HG02588 (cell line): ENCODE data around the gene ATRIP.
A peak's percentile ranks its signal among the peaks of the same experiment; 100 is the strongest.
"Not testable (repeated sequence)": the region's sequence is repeated elsewhere in the genome, so short reads cannot be mapped to it uniquely, and the experiment has no call there.

Source experiments
- ATAC-seq: cut with Tn5 transposase; IDR thresholded peaks from one replicate; pipeline ENCODE4 v1.9.1; 2021; ENCODE audit warnings: mild to moderate bottlenecking, moderate library complexity; ENCODE audit not compliant: unreplicated experiment

Gene ATRIP

GRCh38 chr3:48446425-48447193 lies at the start of gene ATRIP:
ATRIP (plus strand) TSS chr3:48446737; CDS start chr3:48446846, 109 bp downstream.
- peak; percentile 82 for ATAC-seq

DNA sequence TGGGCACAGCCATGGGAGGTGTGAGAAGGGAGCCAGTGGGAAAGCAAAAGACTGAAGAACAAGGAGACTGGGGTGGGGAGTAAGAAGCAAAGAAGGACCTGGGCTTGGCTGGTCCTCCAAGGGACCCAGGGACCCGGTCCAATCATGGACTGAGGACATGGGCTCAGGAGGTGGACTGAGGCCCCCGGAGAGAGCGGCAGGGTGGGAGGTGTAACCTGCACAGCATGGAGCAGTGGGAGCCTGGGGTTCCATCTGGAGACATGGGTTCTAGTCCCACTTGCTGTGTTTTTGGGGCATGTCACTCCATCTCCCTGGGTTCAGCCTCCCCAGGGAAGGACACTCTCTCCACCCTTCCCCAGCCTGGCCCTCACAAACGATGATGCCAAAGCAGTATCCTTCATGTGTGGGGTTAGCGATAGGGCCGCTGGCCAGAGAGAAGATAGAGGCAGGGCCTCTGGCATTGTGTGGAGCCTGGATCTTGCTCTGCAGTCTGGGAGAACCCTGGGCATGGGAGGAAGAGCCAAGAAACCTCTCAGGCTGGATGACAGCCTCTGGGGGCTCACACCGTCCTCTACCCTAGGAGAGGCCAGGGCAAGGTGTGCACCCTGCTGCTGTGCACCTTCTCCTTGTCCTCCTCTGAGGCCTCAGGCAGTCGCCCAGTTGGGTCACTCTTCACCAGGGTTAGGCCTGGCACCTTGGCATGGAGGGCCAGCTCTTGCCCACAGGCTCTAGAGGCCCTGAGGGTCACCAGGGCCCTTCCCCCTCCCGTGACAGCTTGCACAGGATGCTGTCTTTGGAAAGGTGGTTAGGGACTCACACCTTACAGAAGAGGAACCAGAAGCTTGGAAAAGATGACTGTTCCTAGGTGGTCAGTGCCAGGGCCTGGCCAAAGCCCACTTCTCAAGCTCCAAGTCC lies 48.5 kb upstream of the ATRIP start:
- no peak for ATAC-seq

DNA sequence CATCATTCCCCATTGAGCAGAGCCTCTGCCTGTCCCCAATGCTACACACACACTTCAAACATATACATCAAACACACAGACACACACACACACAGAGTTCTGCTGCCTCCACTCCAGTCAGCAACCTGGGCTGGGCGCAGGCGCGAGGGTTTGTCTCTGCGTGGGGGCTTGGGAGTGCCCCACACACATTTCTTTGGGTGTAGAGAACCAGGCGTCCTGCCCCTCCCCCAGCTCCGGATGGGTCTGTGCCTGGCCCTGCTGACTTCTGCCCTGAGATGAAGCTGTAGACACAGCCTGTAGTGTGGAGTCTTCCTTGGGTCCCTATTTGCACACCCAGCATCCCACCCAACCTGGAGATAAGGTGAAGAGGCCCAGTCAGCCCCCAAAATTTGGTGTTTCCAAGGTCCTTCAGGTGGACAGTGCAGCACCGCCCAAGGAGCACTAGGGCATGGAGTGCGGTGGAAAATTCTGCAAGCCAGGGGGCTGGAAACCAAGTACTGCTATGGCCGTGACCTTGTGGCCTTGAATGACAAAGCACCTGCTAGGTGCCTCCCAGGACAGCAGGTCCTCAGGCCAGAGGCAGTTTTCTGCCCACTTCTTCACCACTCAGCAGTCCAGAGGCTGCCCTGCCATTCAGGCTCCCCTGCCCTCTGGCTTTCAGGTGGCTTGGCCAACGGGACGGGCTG lies 47.7 kb upstream of the ATRIP start:
- ATAC-seq: no peak

- no peak for ATAC-seq
Measured at GRCh38 chr3:48399387-48400172, 47.0 kb upstream of the ATRIP start.

DNA sequence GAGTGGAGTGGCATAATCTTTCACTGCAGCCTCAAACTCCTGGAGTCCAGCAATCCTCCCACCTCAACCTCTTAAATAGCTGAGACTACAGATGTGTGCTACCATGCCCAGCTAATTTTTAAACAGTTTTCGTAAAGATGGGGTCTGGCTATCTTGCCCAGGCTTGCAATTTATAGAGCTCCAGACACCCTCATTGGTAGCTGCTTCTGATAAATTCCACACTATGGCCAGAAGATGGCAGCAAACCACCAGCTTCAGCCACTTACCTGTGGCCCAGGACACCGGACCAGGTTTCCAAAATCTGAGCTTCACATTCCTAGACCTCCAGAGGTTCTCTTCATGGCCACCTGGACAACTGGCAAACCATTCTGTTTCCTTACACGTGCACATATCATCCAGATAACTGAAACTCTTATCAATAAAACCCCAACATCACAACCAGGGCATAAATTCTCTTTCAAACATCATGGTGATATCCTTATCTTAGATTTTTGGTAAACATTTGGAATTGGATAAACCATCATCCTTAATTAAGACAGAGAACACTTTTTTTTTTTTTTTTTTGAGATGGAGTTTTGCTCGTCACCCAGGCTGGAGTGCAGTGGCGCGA lies 45.6 kb upstream of the ATRIP start:
- no peak for ATAC-seq

DNA sequence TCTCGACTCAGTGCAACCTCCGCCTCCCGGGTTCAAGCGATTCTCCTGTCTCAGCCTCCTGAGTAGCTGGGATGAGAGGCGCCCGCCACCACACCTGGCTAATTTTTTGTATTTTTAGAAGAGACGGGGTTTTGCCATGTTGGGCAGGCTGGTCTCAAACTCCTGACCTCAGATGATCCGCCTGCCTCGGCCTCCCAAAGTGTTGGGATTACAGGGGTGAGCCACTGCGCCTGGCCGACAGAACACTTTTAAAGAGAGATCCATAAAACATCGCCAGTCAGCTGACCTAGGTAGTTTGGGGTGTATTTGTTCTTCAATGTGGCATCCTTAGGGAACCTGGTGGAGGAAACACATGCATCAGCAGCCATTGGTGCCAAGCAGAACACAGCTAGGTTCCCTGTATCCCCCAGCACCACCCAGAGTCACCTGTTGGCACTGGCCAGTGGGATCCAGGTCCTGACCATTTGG lies 45.1 kb upstream of the ATRIP start:
- ATAC-seq: not testable (repeated sequence)

- ATAC-seq: no peak
Measured at GRCh38 chr3:48402281-48402732, 44.2 kb upstream of the ATRIP start.

DNA sequence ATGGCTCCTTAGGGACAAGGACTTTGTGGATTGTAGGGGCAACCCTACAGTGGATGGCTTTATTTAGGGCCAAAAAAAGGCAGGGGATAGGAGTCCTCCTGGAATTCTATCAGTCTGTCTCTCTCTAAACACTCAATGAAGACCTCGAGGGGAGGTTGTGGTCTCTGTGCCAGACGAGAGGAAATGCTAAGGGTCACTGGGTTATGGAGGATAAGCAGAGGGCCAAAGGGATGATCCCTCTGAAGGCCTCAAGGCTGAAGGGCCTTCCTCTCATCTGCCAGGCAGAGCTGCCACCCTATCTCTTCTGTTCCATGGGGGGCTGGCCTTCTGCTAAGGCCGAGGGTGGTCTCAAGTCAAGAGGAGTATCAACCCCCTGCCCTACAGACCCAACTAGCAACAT lies 43.6 kb upstream of the ATRIP start:
- ATAC-seq: no peak

- ATAC-seq: no peak
Measured at GRCh38 chr3:48403533-48404439, 42.8 kb upstream of the ATRIP start.

DNA sequence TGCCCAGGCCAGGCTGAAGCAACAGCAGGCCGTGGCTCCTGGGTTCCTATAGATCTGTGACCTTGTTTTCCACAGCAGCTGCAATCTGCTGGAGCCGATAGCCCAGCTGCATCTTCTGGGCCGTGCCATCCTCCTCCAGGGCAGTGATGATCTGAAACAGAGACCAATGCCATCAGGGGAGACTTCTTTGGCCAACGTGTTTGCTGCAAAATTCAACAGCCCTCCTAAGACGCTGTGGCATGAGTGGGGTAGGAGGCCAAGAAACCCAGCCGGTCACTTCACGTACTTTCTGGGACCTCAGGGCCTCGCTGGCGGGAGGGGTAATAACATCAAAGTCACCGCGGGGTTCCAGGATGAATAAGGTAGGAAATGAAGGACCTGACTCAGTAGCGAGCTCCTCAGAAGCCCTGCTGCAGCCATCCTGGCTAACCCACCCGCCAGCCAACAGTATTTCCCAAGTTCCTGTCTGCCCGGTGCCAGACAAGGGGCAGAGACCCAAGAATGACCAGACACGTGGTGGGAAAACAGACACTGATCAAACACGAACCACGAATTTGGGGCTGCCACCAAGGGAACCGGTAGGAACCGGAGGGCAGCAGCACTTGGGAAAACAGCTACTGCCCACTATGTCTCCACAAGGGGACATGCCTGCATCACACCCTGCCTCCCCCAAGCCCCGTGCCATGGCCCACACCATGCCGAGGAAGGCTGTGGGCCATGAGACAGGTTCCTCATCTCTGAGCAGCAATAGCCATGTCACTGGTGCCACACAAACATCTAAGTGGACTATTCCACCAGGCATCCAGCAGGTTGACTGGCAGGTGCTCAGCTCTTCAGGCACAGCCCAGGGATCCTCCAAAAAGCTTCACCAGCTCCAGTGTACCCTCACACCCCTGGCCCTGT lies 41.8 kb upstream of the ATRIP start:
- no peak for ATAC-seq

DNA sequence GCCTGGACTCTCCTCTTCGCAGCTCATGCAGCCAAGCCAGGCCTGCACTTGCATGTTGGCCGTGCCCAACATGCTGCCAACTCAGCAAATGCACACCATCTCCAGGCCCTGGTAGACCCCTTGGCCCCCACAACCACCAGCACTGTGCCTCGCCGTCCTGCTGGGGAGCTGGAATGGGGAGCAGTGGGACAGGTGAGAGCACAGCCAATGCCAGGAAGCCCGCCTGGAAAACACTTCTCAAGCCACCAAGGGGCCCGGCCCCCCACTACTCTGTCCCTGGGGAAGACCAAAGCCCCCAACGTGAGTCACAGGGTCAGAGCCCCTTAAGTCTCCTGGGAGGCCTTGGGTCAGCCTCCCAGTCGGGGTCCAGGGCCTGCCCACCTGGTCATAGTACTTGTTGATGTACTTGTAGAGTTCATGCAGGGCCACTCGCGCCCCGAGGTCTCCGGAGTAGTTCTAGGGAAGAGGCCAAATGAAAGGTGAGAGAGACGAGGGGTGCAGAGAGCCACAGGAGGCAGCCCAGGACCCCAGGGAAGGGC lies 41.1 kb upstream of the ATRIP start:
- no peak for ATAC-seq

DNA sequence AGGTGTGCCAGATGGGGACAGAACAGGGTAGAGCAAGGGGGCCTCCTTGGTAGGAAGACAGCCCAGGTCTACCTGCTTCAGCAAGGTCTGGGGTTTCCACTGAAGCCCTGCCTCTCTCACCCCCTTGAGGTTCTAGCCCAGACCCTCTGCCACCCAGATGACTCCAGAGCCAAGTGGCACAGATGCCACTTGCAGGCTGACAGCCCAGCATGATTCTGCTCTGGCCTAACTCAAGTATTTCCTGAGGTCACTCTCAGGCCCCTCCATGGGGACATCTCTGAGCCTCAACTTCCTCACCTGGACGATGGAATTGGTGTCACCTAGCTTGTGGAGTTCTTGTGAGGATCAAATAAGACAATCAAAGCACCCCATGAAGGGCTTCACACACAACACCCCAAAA lies 40.6 kb upstream of the ATRIP start:
- no peak for ATAC-seq

GRCh38 chr3:48406443-48407431 lies 39.8 kb upstream of the ATRIP start:
- no peak for ATAC-seq

- ATAC-seq: no peak
Measured at GRCh38 chr3:48407542-48408099, 38.9 kb upstream of the ATRIP start.

DNA sequence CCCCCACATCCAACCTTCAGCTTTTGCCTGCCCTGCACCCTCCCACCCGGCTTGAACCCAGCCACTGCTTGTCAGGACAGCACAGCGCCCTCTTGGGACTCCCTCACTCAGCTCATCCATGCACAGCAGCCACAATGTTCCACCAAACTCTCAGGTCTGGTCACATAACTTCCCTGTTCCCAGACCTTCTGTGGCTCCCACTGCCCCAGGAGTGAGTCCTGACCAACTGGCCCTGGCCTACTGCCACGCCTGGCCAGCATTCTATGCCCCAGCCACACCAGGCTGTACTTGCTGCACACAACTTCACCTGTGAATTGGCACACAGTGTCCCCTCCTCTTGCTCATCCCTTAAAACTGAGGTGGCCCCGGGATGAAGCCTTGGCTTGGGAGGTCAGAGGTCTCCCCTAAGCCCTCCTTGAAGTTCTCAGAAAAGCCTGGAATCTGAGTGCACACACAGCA lies 37.7 kb upstream of the ATRIP start:
- ATAC-seq: no peak
